Lung (tissue), 12 donors: Measurements from ENCODE around the gene CXCL13. TPM values are rescaled to one million over a fixed set of nuclear protein-coding genes. Genes with fewer than 3 reads are reported as not detected.

Source experiments
- ATAC-seq: fragments of 200-7000 bp; cut with Tn5 transposase; one replicate; pipeline ENCODE4 v1.9.1; 2020; ENCODE audit warnings: moderate number of reproducible peaks; ENCODE audit not compliant: insufficient read depth, low FRiP score
- DNase-seq, 3 donors: peaks; one replicate each; pipeline ENCODE4 v3.0.0-alpha.2; 2013 to 2017
- H3K27ac ChIP-seq, 2 donors: one replicate each; pipeline ENCODE4 v1.5.1; 2013; ENCODE audit warnings: mild to moderate bottlenecking in 2 of 2, moderate library complexity in 2 of 2, control low read depth in 1 of 2, inconsistent platforms in 1 of 2, low read depth in 1 of 2, low read length in 1 of 2
- H3K27me3 ChIP-seq, 3 donors: one replicate each; pipeline ENCODE4 v1.5.1; 2013; ENCODE audit warnings: low read length in 2 of 3; ENCODE audit not compliant: control insufficient read depth in 3 of 3, insufficient read depth in 3 of 3
- H3K36me3 ChIP-seq, 4 donors: one replicate each; pipeline ENCODE4 v1.5.1; 2013; ENCODE audit warnings: low read length in 4 of 4, mild to moderate bottlenecking in 1 of 4, moderate library complexity in 1 of 4; ENCODE audit not compliant: control insufficient read depth in 4 of 4, insufficient read depth in 4 of 4
- H3K4me1 ChIP-seq, 5 donors: one replicate each; pipeline ENCODE4 v1.5.1; 2013; ENCODE audit warnings: low read length in 5 of 5, mild to moderate bottlenecking in 2 of 5, moderate library complexity in 1 of 5; ENCODE audit not compliant: control insufficient read depth in 5 of 5, insufficient read depth in 5 of 5
- H3K4me3 ChIP-seq: one replicate; pipeline ENCODE4 v1.5.1; 2013; ENCODE audit warnings: mild to moderate bottlenecking, control low read depth, moderate library complexity
- H3K9ac ChIP-seq, 2 donors: one replicate each; pipeline ENCODE4 v1.5.1; 2013; ENCODE audit warnings: low read length in 2 of 2, control low read depth in 1 of 2; ENCODE audit not compliant: insufficient read depth in 1 of 2
- H3K9me3 ChIP-seq, 4 donors: one replicate each; pipeline ENCODE4 v1.5.1; 2013; ENCODE audit warnings: low read length in 3 of 4, mild to moderate bottlenecking in 1 of 4, moderate library complexity in 1 of 4; ENCODE audit not compliant: control insufficient read depth in 4 of 4, insufficient read depth in 3 of 4
- CTCF ChIP-seq: IDR thresholded peaks from 2 replicates; pipeline ENCODE4 v1.5.1; 2012; ENCODE audit warnings: mild to moderate bottlenecking; ENCODE audit errors: control extremely low read depth, extremely low read depth
- WGBS, 2 donors: extraction: QIAGEN DNeasy Blood & Tissue Kit; methylation state at CpG; one replicate each; pipeline ENCODE4 v1.1.7; 2013; 5-methylcytosine and 5-hydroxymethylcytosine counted together
- polyA plus RNA-seq, 2 donors: library from polyadenylated mRNA; stranded (reverse); fragments of 200-250 nt; gene quantifications; one replicate each; pipeline ENCODE4 v1.2.1, GENCODE V29; 2013
- total RNA-seq, 2 donors: library from RNA; depleted of rRNA in 1 of 2; stranded (reverse); fragments of >200 nt in 1 of 2; gene quantifications; one replicate each; pipeline ENCODE4 v1.2.1, GENCODE V29; 2014 to 2021
- donor health status: control.
- donor health status: control.
- donor health status: Bipolar disorder and iron deficiency.
- donor health status: healthy.
- donor health status: DM: yes; HTN: yes; CAD: no.

The CXCL13 gene
- total and polyA plus RNA-seq, 4 donors: 0.26 to 50.0 (median 5.4) TPM; not detected in 1

GRCh38 chr4:77578145-77578544 lies 27.5 kb upstream of the CXCL13 start:
- 46 to 48% methylated on average over 2 of the region's 2 CpGs for WGBS, 2 donors
- DNase-seq: no peak
- no peak for TF ChIP-seq CTCF
- Histone ChIP-seq H3K27ac (no peak overlapping the region), H3K36me3 (no peaks in the 10 kb centered on the region), H3K4me1 (no peaks in the 10 kb centered on the region), H3K9ac (no peak overlapping the region), H3K27me3 (no peaks in the 10 kb centered on the region), H3K9me3 (no peaks in the 10 kb centered on the region), H3K4me3 (no peak overlapping the region)
- no peak for ATAC-seq

- Histone ChIP-seq H3K27me3 (no peaks in the 10 kb centered on the region), H3K4me1 (no peaks in the 10 kb centered on the region), H3K4me3 (no peak overlapping the region), H3K9ac (no peak overlapping the region), H3K27ac (peak overlapping the region in 1 of 2 donors; percentile 40), H3K36me3 (no peaks in the 10 kb centered on the region), H3K9me3 (no peaks in the 10 kb centered on the region)
- DNase-seq (no peak), ATAC-seq (peak; percentile 87)
- 46 to 59% methylated on average over 2 of the region's 2 CpGs for WGBS, 2 donors
- no peak for TF ChIP-seq CTCF
Observed at GRCh38 chr4:77579406-77580076, 26.1 kb upstream of the CXCL13 start.

- no peak for ATAC-seq
- no peak for TF ChIP-seq CTCF
- no peak overlapping the region for H3K9ac ChIP-seq
- no peaks in the 10 kb centered on the region for H3K27me3 ChIP-seq
- no peak overlapping the region for H3K4me3 ChIP-seq
- no peaks in the 10 kb centered on the region for H3K36me3 ChIP-seq
- no peaks in the 10 kb centered on the region for H3K4me1 ChIP-seq
- DNase-seq: no peak
- WGBS, 2 donors: 64 to 81% methylated on average over 4 of the region's 4 CpGs
- H3K9me3 ChIP-seq: no peaks in the 10 kb centered on the region
- H3K27ac ChIP-seq: no peak overlapping the region
Observed at GRCh38 chr4:77581724-77582123, 23.9 kb upstream of the CXCL13 start.

GRCh38 chr4:77582156-77582555 lies 23.5 kb upstream of the CXCL13 start:
- DNase-seq (no peak), ATAC-seq (no peak)
- Histone ChIP-seq H3K4me1 (no peaks in the 10 kb centered on the region), H3K36me3 (no peaks in the 10 kb centered on the region), H3K4me3 (no peak overlapping the region), H3K9me3 (no peaks in the 10 kb centered on the region), H3K27ac (no peak overlapping the region), H3K27me3 (no peaks in the 10 kb centered on the region), H3K9ac (no peak overlapping the region)
- WGBS, 2 donors: 86 to 93% methylated on average over 2 of the region's 2 CpGs
- TF ChIP-seq CTCF: no peak
